ENCODE measurements around the gene TRIM27.

DNA sequence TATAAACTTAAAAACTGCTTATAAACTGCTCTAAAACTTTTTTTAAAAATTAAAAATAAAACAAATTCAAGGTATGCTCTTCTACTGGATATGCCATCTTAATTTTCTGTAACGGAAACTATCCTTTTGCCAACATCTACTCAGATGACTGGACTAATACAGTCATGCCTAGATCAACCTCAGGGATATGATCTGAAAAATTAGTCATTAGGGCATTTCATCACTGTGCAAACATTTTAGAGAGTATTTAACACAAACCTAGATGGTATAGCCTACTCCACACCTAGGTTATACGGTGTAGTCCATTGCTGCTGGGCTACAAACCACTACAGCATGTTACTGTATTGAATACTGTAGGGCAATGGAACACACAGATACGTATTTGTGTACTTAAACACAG, 64.8 kb downstream of the TRIM27 start:
- TF ChIP-seq, protein P1, sequence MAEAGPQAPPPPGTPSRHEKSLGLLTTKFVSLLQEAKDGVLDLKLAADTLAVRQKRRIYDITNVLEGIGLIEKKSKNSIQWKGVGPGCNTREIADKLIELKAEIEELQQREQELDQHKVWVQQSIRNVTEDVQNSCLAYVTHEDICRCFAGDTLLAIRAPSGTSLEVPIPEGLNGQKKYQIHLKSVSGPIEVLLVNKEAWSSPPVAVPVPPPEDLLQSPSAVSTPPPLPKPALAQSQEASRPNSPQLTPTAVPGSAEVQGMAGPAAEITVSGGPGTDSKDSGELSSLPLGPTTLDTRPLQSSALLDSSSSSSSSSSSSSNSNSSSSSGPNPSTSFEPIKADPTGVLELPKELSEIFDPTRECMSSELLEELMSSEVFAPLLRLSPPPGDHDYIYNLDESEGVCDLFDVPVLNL (CRISPR knock-in tag; IDR thresholded peaks at IDR 0.05; ENCODE audit: borderline replicate concordance, low read depth) = no peak
- no peak for TF ChIP-seq CTCF (IDR thresholded peaks at IDR 0.05)
- no peak for TF ChIP-seq JUN (CRISPR knock-in tag; IDR thresholded peaks at IDR 0.05)
- TF ChIP-seq AFF4 (CRISPR knock-in tag; IDR thresholded peaks at IDR 0.05; ENCODE audit: borderline replicate concordance) = no peak
